GM21447 (cell line): ENCODE data around the gene LY6G5C.

Experiments used
- ATAC-seq: cut with Tn5 transposase; IDR thresholded peaks from one replicate; pipeline ENCODE4 v1.9.1; 2021; ENCODE audit not compliant: unreplicated experiment

LY6G5C gene

GRCh38 chr6:31691564-31692108 is 10.8 kb upstream of the LY6G5C start:
- no peak for ATAC-seq

GRCh38 chr6:31691078-31691463 is 10.2 kb upstream of the LY6G5C start:
- ATAC-seq = no peak

GRCh38 chr6:31690231-31691077 is 9.6 kb upstream of the LY6G5C start:
- no peak for ATAC-seq

- no peak for ATAC-seq
These were observed 8.6 kb upstream of the LY6G5C start for GRCh38 chr6:31689249-31690110.

GRCh38 chr6:31687860-31688693 is 7.2 kb upstream of the LY6G5C start:
- no peak for ATAC-seq

GRCh38 chr6:31687321-31687720 is 6.5 kb upstream of the LY6G5C start:
- no peak for ATAC-seq

GRCh38 chr6:31686483-31686882 is 5.6 kb upstream of the LY6G5C start:
- no peak for ATAC-seq

- no peak for ATAC-seq
These were observed 2.7 kb upstream of the LY6G5C start for GRCh38 chr6:31683591-31683990.

- ATAC-seq = no peak
These were observed 336 bp upstream of the LY6G5C start for GRCh38 chr6:31681135-31681671.

- ATAC-seq = no peak
These were observed 2.9 kb downstream of the LY6G5C start for GRCh38 chr6:31677955-31678354.

GRCh38 chr6:31676904-31677303 is 4.0 kb downstream of the LY6G5C start:
- no peak for ATAC-seq

GRCh38 chr6:31676322-31676903 is 4.5 kb downstream of the LY6G5C start:
- ATAC-seq = no peak

- no peak for ATAC-seq
These were observed 11.2 kb downstream of the LY6G5C start, which contains the start of gene LY6G5B for GRCh38 chr6:31669676-31670075. TSS of gene LY6G5B (plus strand) at chr6:31669976. CDS start at chr6:31670951, 975 bp downstream.

- ATAC-seq = no peak
These were observed 14.4 kb downstream of the LY6G5C start for GRCh38 chr6:31666337-31666965.

GRCh38 chr6:31665501-31666336 is 15.1 kb downstream of the LY6G5C start, which contains the start of gene CSNK2B:
TSS of gene CSNK2B (plus strand) at chr6:31666080. CDS start at chr6:31666832, 752 bp downstream.
- peak; percentile 73 for ATAC-seq

- ATAC-seq = peak; percentile 30
These were observed 15.9 kb downstream of the LY6G5C start, which contains the start of gene GPANK1 for GRCh38 chr6:31664790-31665500. TSS of gene GPANK1 (minus strand) at chr6:31664997. CDS start at chr6:31664478, 519 bp downstream.

- ATAC-seq = no peak
These were observed 16.7 kb downstream of the LY6G5C start for GRCh38 chr6:31663961-31664789.
